GM18951 (cell line): ENCODE results near the gene MRPL38.

Experiments
- POLR2A ChIP-seq: IDR thresholded peaks from 4 replicates; pipeline ENCODE4 v1.6.1; 2011; ENCODE audit warnings: mild to moderate bottlenecking; ENCODE audit not compliant: insufficient read length, insufficient read depth; ENCODE audit errors: extremely low read depth
- in situ Hi-C: fragments of 300-500 bp; cut with MboI; formaldehyde crosslinking; loops from one replicate; pipeline ENCODE4 v1.12.0; 2022; ENCODE audit warnings: low sequenced_read_pairs, mixed read lengths, inconsistent platforms; ENCODE audit not compliant: unreplicated experiment

Gene MRPL38

GRCh38 chr17:75926456-75926855 lies 21.8 kb upstream of the MRPL38 start:
- no peak for TF ChIP-seq POLR2A
- in situ Hi-C loops, result no loop called here

- TF ChIP-seq POLR2A, result no peak
- in situ Hi-C loops, result no loop called here
These were observed 21.2 kb upstream of the MRPL38 start for GRCh38 chr17:75925912-75926311.

DNA sequence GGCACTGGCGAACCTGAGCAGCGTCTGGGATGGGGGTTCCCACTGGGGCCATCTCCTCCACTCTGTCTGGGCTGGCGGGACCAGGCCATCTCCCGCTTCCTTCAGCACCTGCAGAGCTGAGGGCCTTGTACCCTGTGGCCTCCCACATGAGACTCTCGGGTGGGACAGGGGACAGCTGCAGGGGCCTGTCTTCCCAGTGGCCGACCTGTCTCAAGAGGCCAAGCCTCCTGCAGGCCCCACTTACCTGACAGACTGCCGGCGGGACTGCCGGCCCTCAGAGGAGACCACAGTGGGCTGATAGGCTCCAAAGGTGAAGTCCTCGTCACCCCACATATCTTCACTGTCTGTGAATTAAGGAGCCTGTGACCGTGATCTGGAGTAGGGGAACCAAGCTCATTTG lies 20.4 kb upstream of the MRPL38 start:
- no peak for TF ChIP-seq POLR2A
- in situ Hi-C loops, result no loop called here

DNA sequence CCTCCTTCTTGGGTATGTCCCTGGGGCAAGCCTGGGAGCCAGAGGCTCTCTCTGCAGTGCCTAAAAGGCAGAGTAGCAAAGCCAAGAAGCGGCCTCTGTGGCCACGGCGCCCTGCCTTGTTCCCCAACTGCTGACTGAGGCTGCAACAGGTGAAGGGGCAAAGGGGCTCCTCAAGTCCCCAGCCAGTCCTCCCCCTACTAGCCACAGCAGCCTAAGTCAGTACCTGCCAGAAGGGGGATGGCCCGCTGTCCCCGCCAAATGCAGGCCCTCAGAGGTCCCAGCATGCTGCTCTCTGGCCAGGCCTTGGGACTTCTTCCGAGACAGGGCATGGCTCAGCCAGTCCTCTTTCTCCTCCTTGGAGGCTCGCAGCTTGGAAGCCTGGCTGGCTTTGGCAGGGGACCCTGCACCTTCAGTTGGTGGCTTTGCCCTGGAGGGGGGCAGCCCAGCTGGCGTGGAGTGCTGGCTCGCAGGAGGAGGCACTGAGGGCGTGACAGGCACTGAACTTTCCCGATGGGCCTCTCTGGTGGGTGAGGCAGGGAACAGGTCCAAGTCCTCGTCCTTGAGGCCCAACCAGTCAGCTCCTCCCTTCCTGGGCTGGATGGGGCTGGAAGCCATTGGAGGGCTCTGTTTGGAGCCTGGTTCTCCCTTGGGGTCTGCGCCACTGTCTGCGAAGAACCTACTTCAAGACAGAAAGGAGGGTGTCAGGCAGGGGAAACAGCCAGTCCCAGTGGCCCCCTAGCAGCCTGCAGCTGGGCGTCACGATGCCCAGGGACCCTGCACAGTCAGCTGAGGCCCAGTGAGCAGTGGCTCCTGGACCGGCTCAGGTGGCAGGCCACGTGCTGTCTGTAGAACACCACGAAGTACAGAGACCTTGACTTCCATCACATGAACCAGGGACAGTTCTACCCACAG lies 18.5 kb upstream of the MRPL38 start:
- no peak for TF ChIP-seq POLR2A
- in situ Hi-C loops, result loop anchor here (25.0 kb wide), 1 partner anchor 364 kb away; no protein-coding TSS in a partner anchor

DNA sequence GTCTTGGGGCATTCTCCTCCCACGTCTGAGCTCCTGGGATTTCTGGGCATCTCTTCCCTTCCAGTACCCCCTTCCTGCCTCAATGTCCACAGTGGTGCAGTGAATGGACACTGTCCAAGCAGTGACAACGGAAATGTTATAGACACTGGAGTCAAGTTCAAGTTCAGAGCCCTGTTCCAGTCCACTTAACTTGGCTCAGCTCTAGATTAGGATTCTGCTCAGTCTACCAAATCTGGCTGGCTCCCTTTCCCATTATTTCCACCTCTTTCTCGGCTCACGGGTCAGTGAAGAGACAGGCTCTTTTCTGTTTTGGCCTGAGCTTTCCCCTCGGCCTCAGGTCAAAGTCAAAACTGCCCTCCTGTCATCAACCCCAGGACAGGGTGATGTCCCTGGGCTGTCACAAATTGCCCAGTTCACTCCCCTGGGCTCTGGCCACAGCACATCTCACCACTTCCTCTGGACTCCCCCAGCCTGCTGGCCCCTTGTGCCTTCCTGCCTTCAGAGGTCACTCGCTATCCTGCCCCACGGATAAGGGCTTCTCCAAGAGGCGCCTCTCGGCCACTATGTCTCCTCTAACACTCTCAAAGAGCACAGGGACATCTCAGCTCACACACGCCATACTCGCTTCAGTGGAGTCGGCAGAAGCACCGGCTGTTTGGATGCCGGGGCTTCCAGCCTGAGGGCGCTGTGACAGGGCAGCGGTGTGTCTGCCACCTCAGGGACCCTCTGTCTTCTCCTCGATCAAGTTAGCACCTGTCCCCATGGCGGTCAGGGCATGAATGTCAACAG lies 17.7 kb upstream of the MRPL38 start:
- no peak for TF ChIP-seq POLR2A
- in situ Hi-C loops, result loop anchor here (25.0 kb wide), 1 partner anchor 365 kb away; no protein-coding TSS in a partner anchor

DNA sequence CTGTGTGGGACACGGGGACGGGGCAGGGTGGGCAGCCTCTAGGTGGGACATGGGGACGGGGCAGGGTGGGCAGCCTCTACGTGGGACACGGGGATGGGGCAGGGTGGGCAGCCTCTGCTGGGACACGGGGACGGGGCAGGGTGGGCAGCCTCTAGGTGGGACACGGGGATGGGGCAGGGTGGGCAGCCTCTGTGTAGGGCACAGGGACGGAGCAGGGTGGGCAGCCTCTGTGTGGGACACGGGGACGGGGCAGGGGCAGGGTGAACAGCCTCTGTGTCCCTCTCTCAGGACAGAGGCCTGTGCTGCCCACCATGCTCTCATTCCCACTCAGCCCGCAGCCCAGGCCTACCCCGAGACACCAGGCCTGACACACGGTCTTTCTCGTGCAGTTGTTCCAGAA lies 16.9 kb upstream of the MRPL38 start:
- in situ Hi-C loops, result loop anchor here (25.0 kb wide), 1 partner anchor 366 kb away; no protein-coding TSS in a partner anchor
- TF ChIP-seq POLR2A, result no peak

- no peak for TF ChIP-seq POLR2A
- in situ Hi-C loops, result loop anchor here (25.0 kb wide), 1 partner anchor 367 kb away; no protein-coding TSS in a partner anchor
These were observed 15.4 kb upstream of the MRPL38 start for GRCh38 chr17:75920045-75920560.

DNA sequence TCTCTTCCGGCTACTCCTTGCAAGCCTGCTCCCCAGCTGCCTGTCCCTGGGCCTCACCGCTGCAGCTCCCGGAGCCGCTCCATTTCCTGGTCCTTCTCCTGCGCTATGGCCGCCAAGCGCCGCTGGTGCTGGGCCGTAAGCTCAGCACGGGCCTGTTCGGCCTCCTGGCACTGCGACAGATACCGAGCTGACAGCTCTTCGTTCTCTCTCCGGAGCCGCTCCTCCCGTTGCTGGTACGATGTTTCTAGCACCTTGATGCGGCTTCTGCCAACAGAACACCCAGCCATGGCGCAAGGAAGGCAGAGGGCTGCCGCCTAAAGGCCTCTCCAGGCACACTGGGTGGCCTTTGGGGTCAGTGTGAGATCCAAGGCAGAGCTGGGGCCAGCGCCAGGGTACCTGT lies 14.9 kb upstream of the MRPL38 start:
- in situ Hi-C loops, result loop anchor here (10.0 to 25.0 kb wide), 2 partner anchors 85 to 368 kb away; partner anchors contain the start of gene CDK3
- TF ChIP-seq POLR2A, result no peak

- in situ Hi-C loops, result loop anchor here (10.0 to 25.0 kb wide), 2 partner anchors 87 to 369 kb away; partner anchors contain the start of gene CDK3
- no peak for TF ChIP-seq POLR2A
These were observed 13.3 kb upstream of the MRPL38 start for GRCh38 chr17:75917917-75918445.

DNA sequence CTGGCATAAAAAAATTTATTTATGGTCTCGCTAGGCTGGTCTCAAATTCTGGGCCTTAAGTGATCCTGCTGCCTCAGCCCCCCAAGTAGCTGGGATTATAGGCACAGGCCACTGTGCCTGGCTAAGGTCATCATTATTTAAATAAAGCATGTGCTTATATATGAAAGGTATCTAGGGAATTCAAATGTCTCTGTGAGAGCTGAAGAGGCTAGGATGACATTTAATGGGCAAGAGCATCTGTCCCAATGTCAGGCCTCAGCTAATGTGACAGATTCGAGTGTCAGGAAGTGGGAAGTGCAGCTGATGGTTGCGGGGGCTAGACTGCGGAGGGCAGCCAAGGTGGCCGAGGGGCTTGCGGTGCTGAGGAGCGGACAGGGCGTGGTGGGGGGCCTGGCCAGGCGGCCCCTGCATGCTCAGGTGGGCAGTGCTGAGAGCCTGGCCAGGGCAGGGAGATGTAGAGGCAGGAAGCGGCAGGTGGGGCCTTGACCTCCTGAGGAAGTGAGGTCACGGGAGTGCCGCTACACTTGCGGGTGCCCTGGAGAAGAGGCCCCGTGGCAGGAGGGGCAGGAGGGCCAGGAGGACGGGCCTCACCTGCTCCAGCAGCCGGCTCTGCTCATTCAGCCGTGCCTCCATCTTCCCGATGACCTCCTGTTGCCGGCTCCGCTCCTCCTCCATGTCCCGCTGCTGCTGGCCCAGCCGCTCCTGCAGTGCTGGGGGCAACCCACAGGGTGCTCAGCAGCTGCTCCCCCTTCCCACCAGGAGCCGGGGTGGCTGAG lies 12.6 kb upstream of the MRPL38 start:
- in situ Hi-C loops, result loop anchor here (10.0 to 25.0 kb wide), 2 partner anchors 87 to 370 kb away; partner anchors contain the start of gene CDK3
- TF ChIP-seq POLR2A, result no peak

GRCh38 chr17:75915268-75915667 lies 10.6 kb upstream of the MRPL38 start:
- in situ Hi-C loops, result loop anchor here (10.0 to 25.0 kb wide), 2 partner anchors 90 to 372 kb away; partner anchors contain the start of gene CDK3
- TF ChIP-seq POLR2A, result no peak
